Measurements from ENCODE around the gene PLAC8L1.

PLAC8L1 gene

GRCh38 chr5:146078566-146078965 lies 26.8 kb downstream of the PLAC8L1 start:
- DNase-seq = no peak

DNA sequence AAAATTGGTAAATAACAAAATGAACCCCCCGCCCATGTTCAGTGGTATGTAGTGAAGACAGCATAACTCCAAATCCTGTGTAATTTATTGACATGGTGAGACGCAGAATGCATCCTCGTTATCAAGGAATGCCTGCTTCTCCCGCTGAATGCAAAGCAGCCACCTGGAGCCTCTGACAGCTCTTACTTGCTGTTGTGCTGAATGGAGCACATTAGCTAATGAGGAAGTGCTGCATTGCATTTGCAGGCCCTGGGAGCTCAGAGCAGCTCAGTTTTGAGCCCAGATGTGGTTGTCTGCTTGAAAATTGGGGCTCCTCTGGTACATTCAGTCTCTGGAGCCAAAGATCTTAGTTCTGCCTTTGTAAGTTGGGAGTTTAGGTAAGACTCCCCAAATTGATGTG lies 28.9 kb downstream of the PLAC8L1 start:
- no peak for DNase-seq

DNA sequence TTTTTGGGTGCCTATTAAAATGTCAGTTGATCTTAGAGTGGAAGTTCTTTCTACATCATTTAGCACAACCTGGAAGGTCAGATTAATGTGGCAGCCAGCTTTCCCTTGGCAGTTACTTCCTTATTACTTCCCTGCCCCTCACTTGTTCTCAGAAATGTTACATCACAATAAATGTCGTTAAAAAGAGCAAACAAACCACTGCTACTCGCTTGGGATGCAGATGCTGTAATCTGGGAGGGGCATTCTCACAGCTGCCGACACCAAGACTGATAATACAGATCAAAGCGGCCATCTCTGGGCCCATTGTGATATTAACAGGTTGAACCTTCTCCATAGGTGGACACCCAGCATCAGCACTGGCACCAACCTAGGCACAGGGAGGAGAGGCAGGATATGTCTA lies 29.3 kb downstream of the PLAC8L1 start:
- DNase-seq = no peak

GRCh38 chr5:146073239-146073900 lies 32.0 kb downstream of the PLAC8L1 start:
- DNase-seq = no peak

- no peak for DNase-seq
Measured at GRCh38 chr5:146072595-146072994, 32.8 kb downstream of the PLAC8L1 start.

DNA sequence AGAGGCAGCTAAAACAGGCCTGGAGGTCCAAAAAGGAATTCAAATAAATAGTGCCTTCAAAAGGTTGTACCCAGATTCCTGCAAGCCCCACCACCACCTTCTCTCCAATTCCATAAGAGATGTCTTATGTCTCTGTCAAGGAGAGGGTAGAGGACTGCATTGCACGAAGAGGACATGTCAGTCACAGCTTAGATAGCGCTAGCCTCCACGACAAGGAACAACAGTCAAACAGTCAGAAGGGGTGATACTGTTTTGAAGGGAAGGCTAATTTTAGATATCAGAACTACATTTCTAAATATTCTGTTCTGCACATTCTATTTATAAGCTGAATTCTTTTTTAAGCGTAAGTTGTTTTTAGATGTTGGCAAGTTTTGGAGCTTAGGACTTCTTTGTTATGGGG lies 34.2 kb downstream of the PLAC8L1 start:
- no peak for DNase-seq

- DNase-seq = no peak
Measured at GRCh38 chr5:146070746-146071145, 34.6 kb downstream of the PLAC8L1 start.

DNA sequence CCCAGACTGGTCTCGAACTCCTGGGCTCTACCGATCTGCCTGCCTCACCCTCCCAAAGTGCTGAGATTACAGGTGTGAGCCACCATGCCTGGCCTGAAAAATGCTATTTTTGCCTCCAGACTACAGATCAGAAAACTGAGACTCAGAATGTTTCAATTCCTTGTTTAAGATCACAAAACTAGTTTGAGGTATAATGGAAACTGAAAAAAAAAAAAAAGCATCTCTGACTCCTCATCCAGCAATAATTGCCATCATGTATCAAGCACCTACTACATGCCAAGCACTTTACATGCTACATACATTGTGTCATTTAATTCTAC lies 35.6 kb downstream of the PLAC8L1 start:
- no peak for DNase-seq

- no peak for DNase-seq
Measured at GRCh38 chr5:146068977-146069779, 36.2 kb downstream of the PLAC8L1 start.

DNA sequence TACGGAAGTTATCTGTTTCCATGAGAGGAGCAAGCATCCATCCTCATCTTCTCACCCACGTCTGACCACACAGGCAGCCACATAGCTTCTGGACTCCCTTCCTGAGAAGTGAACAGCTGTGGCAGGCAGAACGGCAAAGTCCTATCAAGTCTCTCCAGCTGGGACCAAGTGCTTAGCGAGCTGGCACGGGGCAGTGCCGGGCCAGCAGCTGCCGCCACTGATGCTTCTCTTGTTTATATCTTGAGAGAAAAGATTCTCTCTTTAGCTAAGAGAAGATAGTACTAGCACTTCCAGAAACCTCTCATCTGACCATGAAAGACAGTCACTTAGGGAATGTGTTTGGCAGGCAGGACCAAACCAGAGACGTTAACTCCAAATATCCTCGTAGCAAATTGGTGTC lies 37.2 kb downstream of the PLAC8L1 start:
- DNase-seq = peak; percentile 39

- no peak for DNase-seq
Measured at GRCh38 chr5:146066968-146067367, 38.4 kb downstream of the PLAC8L1 start.

DNA sequence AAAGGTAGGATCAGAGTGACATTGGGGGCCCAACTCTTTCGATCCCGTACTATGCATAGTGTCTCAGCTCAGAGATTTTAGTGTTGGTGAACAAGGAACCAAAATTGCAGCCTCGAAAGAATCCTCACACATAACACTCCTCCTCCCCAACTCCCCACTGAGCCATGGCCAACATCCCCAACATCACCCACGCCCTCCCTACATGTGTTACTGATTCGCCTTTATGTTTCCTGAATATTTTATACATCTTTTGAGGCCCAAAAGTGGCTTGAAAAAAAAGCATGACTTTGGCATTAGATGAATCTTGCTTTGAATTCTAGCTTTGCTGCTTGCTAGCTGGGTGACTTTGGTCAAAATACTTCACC lies 45.2 kb downstream of the PLAC8L1 start:
- DNase-seq = no peak

- DNase-seq = no peak
Measured at GRCh38 chr5:146059460-146060220, 45.7 kb downstream of the PLAC8L1 start.

- DNase-seq = no peak
Measured at GRCh38 chr5:146055432-146055831, 49.9 kb downstream of the PLAC8L1 start.

DNA sequence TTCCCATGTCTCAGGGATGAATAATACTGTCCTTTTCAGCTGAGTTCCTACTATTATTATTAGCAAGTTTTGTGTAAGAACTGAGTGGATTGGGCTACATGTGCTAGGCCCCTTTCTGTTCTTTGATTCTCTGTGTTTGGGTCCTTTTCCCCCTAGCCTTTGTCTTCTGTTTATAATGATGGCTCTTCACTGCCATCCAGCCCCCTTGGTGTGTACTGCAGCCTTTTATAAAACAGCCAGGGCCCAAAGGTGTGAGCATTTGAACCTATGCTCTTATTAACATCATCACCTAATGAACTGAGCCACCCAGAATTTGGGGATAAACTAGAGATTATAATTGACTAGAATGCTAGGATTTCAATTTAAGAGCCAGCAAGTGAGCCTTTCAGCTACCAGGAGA lies 52.6 kb downstream of the PLAC8L1 start:
- DNase-seq = no peak

GRCh38 chr5:146051678-146052077 lies 53.7 kb downstream of the PLAC8L1 start:
- DNase-seq = no peak

DNA sequence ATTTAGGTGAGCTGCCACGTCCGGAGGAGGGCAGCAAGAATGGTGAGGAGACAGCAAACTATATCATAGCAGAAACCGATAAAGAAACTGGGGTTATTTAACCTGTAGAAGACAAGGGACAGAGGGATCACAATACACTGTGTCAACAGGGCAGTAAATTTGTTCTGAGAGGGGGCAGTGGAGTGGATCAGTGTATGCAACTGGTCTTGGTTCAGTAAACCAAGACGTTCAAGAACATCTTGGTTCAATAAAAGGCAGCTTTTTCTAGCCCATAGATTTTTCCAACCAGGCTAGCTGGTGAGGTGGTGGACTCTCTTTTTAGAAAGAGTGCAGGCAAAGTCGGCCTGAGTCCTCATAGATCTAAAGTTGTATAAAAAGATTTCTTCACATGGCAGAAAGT lies 55.3 kb downstream of the PLAC8L1 start:
- no peak for DNase-seq

- DNase-seq = no peak
Measured at GRCh38 chr5:146049704-146050026, 55.7 kb downstream of the PLAC8L1 start.

DNA sequence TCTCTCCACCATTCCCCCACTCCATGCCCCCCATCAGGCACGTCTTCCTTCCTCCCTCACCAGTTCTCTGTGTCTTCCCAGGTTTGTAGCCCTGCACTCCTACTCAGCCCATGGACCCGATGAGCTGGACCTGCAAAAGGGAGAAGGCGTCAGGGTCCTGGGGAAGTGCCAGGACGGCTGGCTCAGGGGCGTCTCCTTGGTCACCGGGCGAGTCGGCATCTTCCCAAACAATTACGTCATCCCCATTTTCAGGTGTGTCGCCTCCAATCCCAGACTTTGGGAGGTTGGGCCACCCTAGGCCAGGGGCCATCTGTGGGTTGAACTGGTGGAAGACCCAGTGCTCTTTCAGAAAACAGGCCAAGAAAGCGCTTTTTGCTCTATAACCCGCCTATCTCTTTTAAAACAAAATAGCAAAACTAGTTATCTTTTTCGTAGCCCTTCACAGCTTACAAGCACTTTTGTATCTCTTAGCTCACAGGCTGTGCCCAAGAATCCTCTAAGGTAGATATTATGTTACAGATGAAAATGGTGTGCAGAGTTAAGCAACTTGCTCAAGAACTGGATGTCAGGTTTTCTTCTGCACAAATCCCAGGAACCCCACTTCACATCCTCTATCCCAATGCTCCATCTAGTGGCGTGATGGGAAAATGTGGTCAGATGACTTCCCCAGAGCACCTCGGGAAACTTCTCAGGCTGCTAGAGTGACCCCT lies 56.2 kb downstream of the PLAC8L1 start:
- DNase-seq = peak; percentile 16

GRCh38 chr5:146047396-146047795 lies 58.0 kb downstream of the PLAC8L1 start:
- no peak for DNase-seq

DNA sequence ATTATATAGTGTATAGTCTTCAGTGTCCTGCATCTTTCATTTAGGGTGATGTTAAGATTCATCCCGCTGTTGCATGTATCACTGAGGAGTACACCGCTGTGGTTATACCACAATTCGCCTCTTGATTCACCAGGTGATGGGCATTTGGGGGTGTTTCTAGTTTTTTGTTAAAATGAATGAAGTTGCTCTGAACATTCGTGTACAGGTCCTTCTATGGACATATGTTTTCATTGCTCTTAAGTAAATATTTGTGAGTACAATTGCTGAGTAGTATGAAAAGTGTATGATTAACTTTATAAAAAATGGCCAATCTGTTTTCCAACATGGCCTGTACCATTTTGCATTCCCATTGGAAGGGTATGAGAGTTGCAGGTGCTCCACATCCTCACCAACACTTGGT lies 61.7 kb downstream of the PLAC8L1 start:
- no peak for DNase-seq

- DNase-seq = peak; percentile 24
Measured at GRCh38 chr5:146042628-146043279, 62.6 kb downstream of the PLAC8L1 start.

- no peak for DNase-seq
Measured at GRCh38 chr5:146041180-146041789, 64.1 kb downstream of the PLAC8L1 start.
